CD4-positive, alpha-beta T cell treated with Interleukin-17A for 4 hours (primary cell): ENCODE measurements around the gene ZSCAN18.
"Not testable (repeated sequence)": the region's sequence is repeated elsewhere in the genome, so short reads cannot be mapped to it uniquely, and the experiment has no call there.

ENCODE experiments used
- DNase-seq: peaks from one replicate; pipeline ENCODE4 v3.0.0-alpha.2; 2020; ENCODE audit warnings: mixed read lengths

ZSCAN18 gene, protein sequence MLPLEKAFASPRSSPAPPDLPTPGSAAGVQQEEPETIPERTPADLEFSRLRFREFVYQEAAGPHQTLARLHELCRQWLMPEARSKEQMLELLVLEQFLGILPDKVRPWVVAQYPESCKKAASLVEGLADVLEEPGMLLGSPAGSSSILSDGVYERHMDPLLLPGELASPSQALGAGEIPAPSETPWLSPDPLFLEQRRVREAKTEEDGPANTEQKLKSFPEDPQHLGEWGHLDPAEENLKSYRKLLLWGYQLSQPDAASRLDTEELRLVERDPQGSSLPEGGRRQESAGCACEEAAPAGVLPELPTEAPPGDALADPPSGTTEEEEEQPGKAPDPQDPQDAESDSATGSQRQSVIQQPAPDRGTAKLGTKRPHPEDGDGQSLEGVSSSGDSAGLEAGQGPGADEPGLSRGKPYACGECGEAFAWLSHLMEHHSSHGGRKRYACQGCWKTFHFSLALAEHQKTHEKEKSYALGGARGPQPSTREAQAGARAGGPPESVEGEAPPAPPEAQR

GRCh38 chr19:58097781-58098681 is at the start of gene ZSCAN18:
ZSCAN18 (minus strand) TSS chr19:58098231; CDS start chr19:58090267, 7,964 bp downstream.
- peak; percentile 94 for DNase-seq

DNA sequence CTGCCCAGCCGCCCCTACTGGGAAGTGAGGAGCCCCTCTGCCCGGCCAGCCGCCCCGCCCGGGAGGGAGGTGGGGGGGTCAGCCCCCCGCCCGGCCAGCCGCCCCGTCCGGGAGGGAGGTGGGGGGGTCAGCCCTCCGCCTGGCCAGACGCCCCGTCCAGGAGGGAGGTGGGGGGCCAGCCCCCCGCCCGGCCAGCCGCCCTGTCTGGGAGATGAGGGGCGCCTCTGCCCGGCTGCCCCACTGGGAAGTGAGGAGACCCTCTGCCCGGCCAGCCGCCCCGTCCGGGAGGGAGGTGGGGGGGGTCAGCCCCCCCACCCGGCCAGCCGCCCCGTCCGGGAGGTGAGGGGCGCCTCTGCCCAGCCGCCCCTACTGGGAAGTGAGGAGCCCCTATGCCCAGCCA is 49.4 kb upstream of the ZSCAN18 start:
- DNase-seq: not testable (repeated sequence)

DNA sequence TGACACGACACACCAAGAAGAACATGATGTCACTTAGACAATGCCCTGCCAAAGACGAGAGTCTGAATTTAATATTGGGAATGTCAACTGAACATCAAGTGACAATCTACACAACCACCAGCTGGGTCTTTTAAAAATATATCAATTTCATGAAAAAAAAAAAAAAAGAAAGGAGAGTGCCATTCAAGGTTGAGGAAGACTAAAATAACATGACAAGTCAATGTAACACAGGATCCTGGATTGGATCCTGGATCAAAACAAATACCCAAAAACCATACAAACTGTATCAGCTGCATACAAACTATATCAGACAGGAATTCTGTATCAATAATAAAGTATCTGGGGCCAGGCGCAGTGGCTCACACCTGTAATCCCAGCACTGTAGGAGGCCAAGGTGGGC is 47.8 kb upstream of the ZSCAN18 start:
- no peak for DNase-seq

GRCh38 chr19:58134244-58134643 is 36.2 kb upstream of the ZSCAN18 start:
- no peak for DNase-seq

GRCh38 chr19:58129284-58129683 is 31.3 kb upstream of the ZSCAN18 start:
- DNase-seq: no peak

DNA sequence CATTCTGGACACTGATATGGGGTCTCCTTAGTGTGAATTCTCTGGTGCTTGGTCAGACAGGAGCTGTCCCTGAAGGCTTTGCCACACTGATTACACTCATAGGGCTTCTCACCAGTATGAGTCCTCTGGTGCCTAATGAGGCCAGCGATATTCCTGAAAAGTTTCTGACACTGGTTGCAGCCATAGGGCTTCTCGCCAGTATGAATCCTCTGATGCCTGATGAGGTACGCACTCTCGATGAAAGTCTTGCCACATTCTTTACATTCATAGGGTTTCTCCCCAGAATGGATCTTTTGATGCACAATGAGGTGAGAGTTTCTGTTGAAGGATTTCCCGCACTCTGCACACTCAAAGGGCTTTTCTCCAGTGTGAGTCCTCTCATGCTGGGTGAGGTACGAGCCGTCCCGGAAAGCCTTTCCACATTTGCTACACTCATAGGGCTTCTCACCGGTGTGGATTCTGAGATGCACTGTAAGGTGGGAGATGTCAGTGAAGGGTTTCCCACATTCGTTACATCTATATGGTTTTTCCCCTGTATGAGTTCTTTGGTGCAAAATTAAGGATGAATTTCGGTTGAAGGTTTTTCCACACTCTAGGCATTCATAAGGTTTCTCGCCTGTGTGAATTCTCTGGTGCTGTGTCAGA is 30.1 kb upstream of the ZSCAN18 start:
- DNase-seq: no peak

- no peak for DNase-seq
These were observed 25.3 kb upstream of the ZSCAN18 start for GRCh38 chr19:58123354-58123753.

DNA sequence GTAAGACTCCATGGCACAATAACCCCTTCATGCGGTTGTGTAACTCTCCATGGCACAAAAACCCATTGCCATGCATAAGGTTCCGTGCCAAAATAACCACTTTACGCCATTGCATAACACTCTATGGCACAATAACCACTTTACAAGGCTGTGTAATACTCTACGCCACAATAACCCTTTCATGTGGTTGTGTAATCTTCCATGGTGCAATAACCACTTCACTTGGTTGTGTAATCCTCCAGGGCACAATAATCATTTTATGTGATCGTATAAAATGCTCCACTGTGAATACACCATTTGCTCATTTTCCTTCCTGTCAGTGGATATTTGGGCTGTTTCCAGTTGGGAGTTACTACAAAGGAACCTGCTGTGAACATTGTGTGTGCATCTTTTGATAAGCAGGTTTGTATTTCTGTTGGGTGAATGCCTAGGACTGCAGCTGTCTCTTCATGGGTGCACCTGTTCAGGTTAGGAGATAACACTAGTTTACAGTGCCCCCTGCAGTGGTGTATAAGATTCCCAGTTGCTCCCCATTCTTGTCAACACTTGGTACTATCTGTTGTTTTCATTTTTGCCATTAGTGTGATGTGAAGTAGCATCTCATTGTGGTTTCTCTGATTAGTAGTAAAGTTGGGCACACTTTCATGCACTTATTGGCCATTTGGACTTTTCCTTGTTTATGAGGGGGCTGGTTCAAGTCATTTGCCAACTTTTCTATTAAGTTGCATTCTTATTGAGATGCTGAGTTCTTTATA is 21.1 kb upstream of the ZSCAN18 start:
- DNase-seq: no peak

GRCh38 chr19:58117841-58118575 is 20.0 kb upstream of the ZSCAN18 start:
- DNase-seq: no peak

- DNase-seq: no peak
These were observed 10.5 kb upstream of the ZSCAN18 start for GRCh38 chr19:58108546-58108817.

DNA sequence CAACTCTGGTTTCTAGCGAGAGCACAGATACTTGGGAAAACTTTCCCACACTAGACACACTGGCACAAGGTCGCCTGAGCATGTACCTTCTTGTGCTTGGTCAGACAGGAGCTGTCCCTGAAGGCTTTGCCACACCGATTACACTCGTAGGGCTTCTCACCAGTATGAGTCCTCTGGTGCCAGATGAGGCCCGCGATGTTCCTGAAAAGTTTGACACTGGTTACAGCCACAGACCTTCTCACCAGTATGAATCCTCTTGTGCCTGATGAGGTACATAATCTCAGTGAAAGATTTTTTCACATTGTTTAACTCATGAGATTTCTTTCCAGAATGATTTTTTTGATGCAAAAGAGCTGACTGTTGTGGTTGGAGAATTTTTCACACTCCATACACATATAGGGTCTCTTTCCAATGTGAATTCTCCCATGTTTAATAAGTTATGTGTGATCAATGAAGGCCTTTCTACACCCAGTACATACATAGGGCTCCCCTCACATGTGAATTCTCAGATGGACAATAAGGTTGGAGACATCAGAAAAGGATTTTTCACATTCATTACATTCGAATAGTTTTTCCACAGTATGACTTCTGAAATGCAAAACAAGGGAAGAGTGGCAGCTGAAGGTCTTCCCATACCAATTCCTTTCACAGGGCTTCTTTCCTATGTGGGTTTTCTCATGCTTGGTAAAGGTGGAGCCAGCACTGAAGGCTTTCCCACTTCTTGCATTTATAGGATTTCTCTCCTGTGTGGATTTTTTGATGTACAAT is 9.9 kb upstream of the ZSCAN18 start:
- DNase-seq: no peak

DNA sequence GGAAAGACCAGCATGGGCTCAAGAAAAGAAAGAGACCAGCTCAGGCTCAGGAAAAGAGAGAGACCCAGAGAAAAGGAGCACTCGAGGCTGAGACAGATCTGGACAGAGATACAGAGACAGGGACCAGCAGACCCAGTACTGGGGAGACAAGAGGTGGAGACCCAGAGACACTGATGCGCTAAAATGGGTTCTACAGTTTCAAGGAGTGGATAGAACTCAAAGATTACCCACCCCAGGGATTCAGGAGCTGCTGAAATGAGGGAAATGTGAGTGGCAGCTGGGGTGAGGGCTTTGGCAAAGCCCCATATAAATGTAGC is 609 bp upstream of the ZSCAN18 start:
- DNase-seq: no peak

GRCh38 chr19:58097349-58097748 is 682 bp downstream of the ZSCAN18 start:
- DNase-seq: no peak

DNA sequence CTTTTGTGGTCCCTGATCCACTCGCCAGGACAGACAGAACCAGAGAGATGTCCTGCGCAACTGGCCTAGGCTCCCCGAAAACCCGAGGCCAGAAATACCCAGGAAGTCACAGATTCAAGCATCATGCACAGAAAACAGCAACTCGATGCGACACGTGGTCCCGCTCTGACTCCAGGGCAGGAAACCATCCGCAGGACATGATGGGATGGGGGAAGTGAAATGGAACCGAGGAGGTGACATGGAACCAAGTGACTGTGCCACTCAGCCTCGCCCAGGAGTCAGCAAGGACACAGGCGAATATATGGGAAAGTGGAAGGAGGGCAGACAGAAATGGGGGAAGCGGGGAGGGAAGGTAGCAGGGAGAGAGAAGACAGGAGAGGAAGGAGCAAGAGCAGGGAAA is 1.1 kb downstream of the ZSCAN18 start:
- DNase-seq: no peak

DNA sequence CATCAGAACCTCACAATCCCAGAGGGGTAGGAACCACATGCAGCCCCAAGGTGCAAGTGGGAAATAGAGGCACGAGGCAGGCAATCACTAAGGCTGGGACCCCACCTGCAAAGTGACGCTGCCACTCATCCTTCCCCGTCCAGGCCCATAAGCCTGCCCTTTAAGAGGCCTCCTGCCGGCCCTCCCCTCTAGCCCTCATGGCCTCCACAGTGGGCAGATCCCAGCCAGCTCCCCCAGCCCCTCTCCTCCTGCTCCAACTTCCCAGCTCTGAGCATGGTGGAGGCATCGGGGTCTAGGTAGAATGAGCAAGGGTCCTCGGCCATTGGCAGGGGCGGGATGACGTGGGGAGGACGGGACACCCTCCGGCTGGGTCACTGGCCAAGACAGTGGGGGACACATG is 2.7 kb downstream of the ZSCAN18 start:
- no peak for DNase-seq

DNA sequence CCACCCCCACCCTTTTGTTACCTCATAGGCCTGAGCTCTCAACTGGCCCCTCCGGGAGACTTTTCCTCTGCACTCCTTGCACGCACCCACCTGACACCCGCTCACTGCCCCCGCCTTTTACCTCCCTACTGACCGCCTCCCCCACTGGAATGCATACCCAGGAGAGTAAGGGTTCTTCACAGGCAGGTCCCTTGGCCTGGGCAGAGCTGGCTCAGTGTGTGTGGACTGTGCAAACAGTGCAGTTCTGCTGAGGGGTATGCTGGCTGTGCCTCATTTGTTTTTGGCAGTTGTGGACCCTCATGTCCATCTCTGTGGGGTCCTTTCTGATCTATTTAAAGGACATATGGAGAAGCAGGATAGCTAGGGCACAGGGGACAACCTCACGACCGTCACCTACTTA is 5.0 kb downstream of the ZSCAN18 start:
- DNase-seq: no peak

GRCh38 chr19:58091251-58091995 is 6.6 kb downstream of the ZSCAN18 start:
- DNase-seq: no peak

DNA sequence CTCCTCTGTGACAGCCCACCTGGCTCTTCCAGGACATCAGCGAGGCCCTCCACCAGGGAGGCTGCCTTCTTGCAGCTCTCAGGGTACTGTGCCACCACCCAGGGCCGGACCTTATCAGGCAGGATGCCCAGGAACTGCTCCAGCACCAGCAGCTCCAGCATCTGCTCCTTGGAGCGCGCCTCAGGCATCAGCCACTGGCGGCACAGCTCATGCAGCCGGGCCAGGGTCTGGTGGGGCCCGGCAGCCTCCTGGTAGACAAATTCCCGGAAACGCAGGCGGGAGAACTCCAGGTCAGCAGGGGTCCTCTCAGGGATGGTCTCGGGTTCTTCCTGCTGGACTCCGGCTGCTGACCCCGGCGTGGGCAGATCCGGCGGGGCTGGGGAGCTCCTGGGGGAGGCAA is 8.2 kb downstream of the ZSCAN18 start:
- no peak for DNase-seq

DNA sequence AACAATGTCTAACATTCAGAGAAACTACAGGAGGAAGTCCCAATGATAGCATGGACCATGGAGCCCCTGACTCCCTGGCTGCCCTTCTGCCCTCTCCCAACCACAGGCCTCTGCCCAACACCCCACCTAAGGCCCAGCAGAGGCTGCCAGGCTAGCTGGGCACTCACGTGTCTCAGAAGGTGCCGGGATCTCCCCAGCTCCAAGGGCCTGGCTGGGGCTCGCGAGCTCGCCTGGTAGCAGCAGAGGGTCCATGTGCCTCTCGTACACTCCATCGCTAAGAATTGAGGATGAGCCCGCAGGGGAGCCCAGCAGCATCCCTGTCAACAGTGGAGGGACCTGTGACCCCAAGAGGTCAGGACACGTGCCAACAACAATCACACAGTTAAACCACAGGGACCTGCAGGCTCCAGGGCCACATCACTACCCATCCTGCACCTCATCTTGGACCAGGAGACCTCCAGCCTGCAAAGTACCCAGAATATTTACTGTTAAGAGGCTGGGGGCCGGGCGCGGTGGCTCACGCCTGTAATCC is 9.4 kb downstream of the ZSCAN18 start:
- no peak for DNase-seq
